OCI-M2 (cell line): Measurements from ENCODE around the gene RUFY3.
"Not testable (repeated sequence)": the region's sequence is repeated elsewhere in the genome, so short reads cannot be mapped to it uniquely, and the experiment has no call there.

Experiments used
- DNase-seq: peaks from one replicate; lab custom pipeline; 2025; ENCODE audit not compliant: unreplicated experiment; lab: John Stamatoyannopoulos, UW

The RUFY3 gene

GRCh38 chr4:70734971-70735370 is 13.2 kb downstream of the RUFY3 start:
- no peak for DNase-seq

GRCh38 chr4:70735915-70736314 is 14.2 kb downstream of the RUFY3 start:
- DNase-seq, result not testable (repeated sequence)

GRCh38 chr4:70737006-70737405 is 15.2 kb downstream of the RUFY3 start:
- no peak for DNase-seq

- no peak for DNase-seq
These were observed 15.6 kb downstream of the RUFY3 start for GRCh38 chr4:70737409-70737808.

- DNase-seq, result no peak
These were observed 18.0 kb downstream of the RUFY3 start for GRCh38 chr4:70739496-70740337.

- DNase-seq, result no peak
These were observed 20.3 kb downstream of the RUFY3 start for GRCh38 chr4:70741867-70742658.

- DNase-seq, result no peak
These were observed 22.0 kb downstream of the RUFY3 start for GRCh38 chr4:70743731-70744130.

- no peak for DNase-seq
These were observed 24.5 kb downstream of the RUFY3 start for GRCh38 chr4:70746179-70746839.

- DNase-seq, result no peak
These were observed 26.1 kb downstream of the RUFY3 start for GRCh38 chr4:70747874-70748273.

- DNase-seq, result no peak
These were observed 27.5 kb downstream of the RUFY3 start for GRCh38 chr4:70749313-70749712.

- no peak for DNase-seq
These were observed 30.5 kb downstream of the RUFY3 start for GRCh38 chr4:70752236-70752635.

- DNase-seq, result no peak
These were observed 31.9 kb downstream of the RUFY3 start for GRCh38 chr4:70753630-70754029.

GRCh38 chr4:70754470-70754869 is 32.7 kb downstream of the RUFY3 start:
- DNase-seq, result no peak

- no peak for DNase-seq
These were observed 33.4 kb downstream of the RUFY3 start for GRCh38 chr4:70754990-70755688.

- DNase-seq, result no peak
These were observed 37.4 kb downstream of the RUFY3 start for GRCh38 chr4:70759126-70759525.

GRCh38 chr4:70759627-70760026 is 37.9 kb downstream of the RUFY3 start:
- DNase-seq, result no peak

GRCh38 chr4:70760662-70761061 is 38.9 kb downstream of the RUFY3 start:
- no peak for DNase-seq

GRCh38 chr4:70761276-70761816 is 39.6 kb downstream of the RUFY3 start:
- no peak for DNase-seq

GRCh38 chr4:70765368-70765767 is 43.6 kb downstream of the RUFY3 start:
- no peak for DNase-seq

- no peak for DNase-seq
These were observed 46.7 kb downstream of the RUFY3 start for GRCh38 chr4:70768301-70768948.
